WTC11 (cell line): ENCODE measurements around the gene P2RX6. TPM values are rescaled to one million over a fixed set of nuclear protein-coding genes. Genes with fewer than 3 reads are reported as not detected.

Experiments
- ATAC-seq: fragments of 200-7000 bp; cut with Tn5 transposase; 2 replicates; pipeline ENCODE4 v1.10.0; 2021; ENCODE audit warnings: mild to moderate bottlenecking, moderate library complexity
- CTCF ChIA-PET: fragments of 300-600 bp; sonication (Branson Sonifier 250); formaldehyde crosslinking; loops from one replicate; lab custom pipeline; 2021; ENCODE audit warnings: antibody characterized with exemption; lab: Charles Lee
- POLR2A ChIA-PET: fragments of 350-600 bp; sonication (Branson Sonifier 250); formaldehyde crosslinking; loops from one replicate; lab custom pipeline; 2021; ENCODE audit warnings: antibody characterized with exemption; lab: Charles Lee
- DNase-seq: peaks from one replicate; pipeline ENCODE4 v3.0.0; 2021; ENCODE audit warnings: low spot score
- H3K27ac Mint-ChIP-seq: 2 replicates; pipeline ENCODE4 v1.8.0; 2021; ENCODE audit warnings: mixed read lengths
- H3K27me3 Mint-ChIP-seq: 2 replicates; pipeline ENCODE4 v1.8.0; 2021; ENCODE audit warnings: low read depth, mild to moderate bottlenecking, moderate library complexity, mixed read lengths
- H3K36me3 Mint-ChIP-seq: 2 replicates; pipeline ENCODE4 v1.8.0; 2021; ENCODE audit warnings: mixed read lengths
- H3K4me1 Mint-ChIP-seq: 2 replicates; pipeline ENCODE4 v1.8.0; 2022; ENCODE audit warnings: mixed read lengths
- H3K4me3 Mint-ChIP-seq: 2 replicates; pipeline ENCODE4 v1.8.0; 2021; ENCODE audit warnings: mild to moderate bottlenecking, moderate library complexity, mixed read lengths
- H3K9me3 Mint-ChIP-seq: 2 replicates; pipeline ENCODE4 v1.8.0; 2021; ENCODE audit warnings: mixed read lengths
- ETV6 ChIP-seq: sonication (generic); formaldehyde crosslinking; IDR thresholded peaks from 2 replicates; pipeline ENCODE4 v1.8.1; 2022; ENCODE audit warnings: mild to moderate bottlenecking, missing genetic modification reagents
- FOXK1 ChIP-seq: sonication (generic); formaldehyde crosslinking; IDR thresholded peaks from 2 replicates; pipeline ENCODE4 v1.8.0; 2022; ENCODE audit warnings: mild to moderate bottlenecking, moderate library complexity, missing genetic modification reagents
- NFE2L1 ChIP-seq: sonication (generic); formaldehyde crosslinking; IDR thresholded peaks from 2 replicates; pipeline ENCODE4 v1.8.1; 2023; ENCODE audit warnings: missing genetic modification reagents
- NFYB ChIP-seq: sonication (generic); formaldehyde crosslinking; conservative IDR thresholded peaks from 2 replicates; pipeline ENCODE4 v1.8.0; 2022; ENCODE audit warnings: low read depth, missing genetic modification reagents
- PRRX2 ChIP-seq: fragments of 250-450 bp; sonication (Bioruptor Pico); IDR thresholded peaks from 2 replicates; pipeline ENCODE4 v1.8.0; 2021; ENCODE audit warnings: mild to moderate bottlenecking
- SOX15 ChIP-seq: fragments of 250-450 bp; sonication (Bioruptor Pico); IDR thresholded peaks from 2 replicates; pipeline ENCODE4 v1.9.0; 2021; ENCODE audit warnings: mild to moderate bottlenecking
- SP1 ChIP-seq: sonication (generic); formaldehyde crosslinking; conservative IDR thresholded peaks from 2 replicates; pipeline ENCODE4 v1.8.1; 2022; ENCODE audit warnings: missing genetic modification reagents
- TEAD1 ChIP-seq: sonication (generic); formaldehyde crosslinking; IDR thresholded peaks from 2 replicates; pipeline ENCODE4 v1.8.0; 2022; ENCODE audit warnings: mild to moderate bottlenecking, missing genetic modification reagents
- TEAD4 ChIP-seq: sonication (generic); formaldehyde crosslinking; IDR thresholded peaks from 2 replicates; pipeline ENCODE4 v1.8.0; 2022; ENCODE audit warnings: mild to moderate bottlenecking, missing genetic modification reagents
- TP53 ChIP-seq: sonication (generic); formaldehyde crosslinking; IDR thresholded peaks from 2 replicates; pipeline ENCODE4 v1.8.1; 2023; ENCODE audit warnings: mild to moderate bottlenecking, missing genetic modification reagents
- ZBTB21 ChIP-seq: sonication (generic); formaldehyde crosslinking; IDR thresholded peaks from 2 replicates; pipeline ENCODE4 v1.8.1; 2023; ENCODE audit warnings: mild to moderate bottlenecking, missing genetic modification reagents, borderline replicate concordance
- ZNF423 ChIP-seq: fragments of 250-450 bp; sonication (Bioruptor Pico); IDR thresholded peaks from 2 replicates; pipeline ENCODE4 v2.1.2; 2022; ENCODE audit warnings: mild to moderate bottlenecking, moderate library complexity
- total RNA-seq: library from RNA; stranded (reverse); gene quantifications from 3 replicates; pipeline ENCODE4 v1.2.3, GENCODE V29; 2021
- TF ChIP-seq, protein P1 (sequence below): sonication (generic); formaldehyde crosslinking; IDR thresholded peaks from 2 replicates; pipeline ENCODE4 v1.8.0; 2023; ENCODE audit warnings: missing genetic modification reagents
- TF ChIP-seq, protein P2 (sequence below): sonication (generic); formaldehyde crosslinking; IDR thresholded peaks from 2 replicates; pipeline ENCODE4 v1.8.0; 2023; ENCODE audit warnings: missing genetic modification reagents, mild to moderate bottlenecking, borderline replicate concordance
- TF ChIP-seq, protein P3 (sequence below): sonication (generic); formaldehyde crosslinking; IDR thresholded peaks from 2 replicates; pipeline ENCODE4 v1.8.1; 2023; ENCODE audit warnings: mild to moderate bottlenecking, missing genetic modification reagents, moderate library complexity
- TF ChIP-seq, protein P4 (sequence below): fragments of 250-450 bp; sonication (Bioruptor Pico); IDR thresholded peaks from 2 replicates; pipeline ENCODE4 v1.9.0; 2021; ENCODE audit warnings: mild to moderate bottlenecking
- TF ChIP-seq, protein P5 (sequence below): sonication (generic); formaldehyde crosslinking; IDR thresholded peaks from 2 replicates; pipeline ENCODE4 v1.8.0; 2022; ENCODE audit warnings: mild to moderate bottlenecking, missing genetic modification reagents
- TF ChIP-seq, protein P6 (sequence below): sonication (generic); formaldehyde crosslinking; IDR thresholded peaks from 2 replicates; pipeline ENCODE4 v1.8.0; 2022; ENCODE audit warnings: mild to moderate bottlenecking, missing genetic modification reagents
- TF ChIP-seq, protein P7 (sequence below): sonication (generic); formaldehyde crosslinking; IDR thresholded peaks from 2 replicates; pipeline ENCODE4 v1.8.1; 2022; ENCODE audit warnings: mild to moderate bottlenecking, moderate library complexity, missing genetic modification reagents

P2RX6 gene
- total RNA-seq, 1 experiment from 2014 or later: 0.13 TPM

DNA sequence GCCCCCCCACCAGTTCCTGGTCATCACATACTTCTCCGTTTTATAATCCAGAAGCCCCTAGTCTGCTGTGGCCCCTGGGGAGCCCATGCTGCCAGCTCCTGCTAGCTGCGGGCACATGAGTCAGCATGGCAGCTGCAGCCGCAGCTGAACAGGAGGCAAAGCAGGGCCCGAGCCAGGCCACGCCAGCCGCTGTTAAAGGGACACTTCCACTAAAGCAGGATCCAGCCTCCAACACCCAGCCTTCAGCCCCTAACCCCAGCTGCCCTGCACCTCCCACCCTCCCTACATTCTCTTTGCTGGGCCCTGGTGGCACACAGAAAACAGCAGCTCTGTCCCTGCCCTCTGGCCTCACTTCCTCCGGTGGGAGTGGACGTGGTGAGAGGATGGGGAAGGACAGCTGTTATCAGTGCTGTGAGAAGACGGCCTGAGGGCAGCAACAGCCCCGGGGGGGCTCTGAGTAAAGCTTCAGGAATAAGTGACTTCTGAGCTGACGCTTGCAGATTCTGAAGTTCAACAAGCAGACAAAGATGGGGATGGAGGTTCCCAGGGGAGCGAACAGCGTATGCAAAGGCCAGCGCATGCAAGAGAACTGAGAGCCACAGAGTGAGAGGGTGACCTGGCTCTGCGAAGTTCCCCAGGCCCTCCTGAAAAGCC is 30.1 kb downstream of the P2RX6 start:
- CTCF ChIA-PET: interaction anchor here (0.6 to 3.7 kb wide), 5 partner anchors 10 to 128 kb away, joined by 3 to 15 read pairs (median 7); partner anchors contain the start of gene CRKL
- TF ChIP-seq, protein P1, sequence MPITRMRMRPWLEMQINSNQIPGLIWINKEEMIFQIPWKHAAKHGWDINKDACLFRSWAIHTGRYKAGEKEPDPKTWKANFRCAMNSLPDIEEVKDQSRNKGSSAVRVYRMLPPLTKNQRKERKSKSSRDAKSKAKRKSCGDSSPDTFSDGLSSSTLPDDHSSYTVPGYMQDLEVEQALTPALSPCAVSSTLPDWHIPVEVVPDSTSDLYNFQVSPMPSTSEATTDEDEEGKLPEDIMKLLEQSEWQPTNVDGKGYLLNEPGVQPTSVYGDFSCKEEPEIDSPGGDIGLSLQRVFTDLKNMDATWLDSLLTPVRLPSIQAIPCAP (CRISPR knock-in tag): no peak
- peaks cover 23% of the 10 kb centered on the region for H3K27me3 Mint-ChIP-seq
- ATAC-seq (no peak), DNase-seq (no peak)
- POLR2A ChIA-PET: interaction anchor here (1.0 kb wide), 1 partner anchor 24 kb away, joined by 3 read pairs; no protein-coding TSS in a partner anchor
- peaks cover 11% of the 10 kb centered on the region for H3K4me1 Mint-ChIP-seq
- H3K27ac Mint-ChIP-seq: no peak overlapping the region
- H3K4me3 Mint-ChIP-seq: peak overlapping the region; percentile 89
- H3K36me3 Mint-ChIP-seq: no peaks in the 10 kb centered on the region
- no peaks in the 10 kb centered on the region for H3K9me3 Mint-ChIP-seq

DNA sequence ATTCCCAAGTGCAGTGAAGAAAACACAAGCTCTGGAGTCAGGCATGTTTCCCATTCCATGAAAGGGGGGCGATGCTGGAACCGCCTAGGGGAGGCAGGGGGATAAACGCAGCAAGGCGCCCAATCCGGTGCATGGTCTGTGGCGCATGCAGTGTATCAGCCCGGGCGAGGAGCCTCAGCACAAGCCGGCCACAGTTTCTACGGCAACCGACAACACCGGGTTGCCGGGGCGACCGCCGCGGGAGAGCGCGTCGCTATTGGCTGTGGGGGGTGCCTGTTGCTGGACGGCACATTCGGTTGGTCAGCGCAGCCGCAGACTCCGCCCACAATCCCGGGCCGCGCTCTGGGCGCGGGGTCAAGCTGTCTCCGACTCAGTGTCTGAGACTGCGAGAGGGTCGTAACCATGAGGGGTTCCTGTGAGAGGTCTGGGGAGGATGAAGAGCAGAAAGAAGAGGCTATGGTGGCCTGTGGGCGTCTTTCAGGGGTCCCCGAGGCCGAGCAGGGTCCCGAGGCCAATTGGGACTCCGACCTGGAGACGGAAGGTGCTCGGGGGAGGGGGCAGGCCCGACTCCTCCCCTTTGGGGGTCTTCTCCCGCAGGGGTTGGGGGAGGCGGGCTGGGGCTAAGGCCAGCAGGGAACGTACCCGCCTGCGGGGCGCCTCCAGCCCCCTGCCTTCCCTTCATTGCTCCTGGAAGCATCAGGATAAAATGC is 30.8 kb downstream of the P2RX6 start, which contains the start of gene LRRC74B:
LRRC74B (plus strand) TSS at position 362 of the 710 bp plus-strand sequence; CDS start at position 403, 41 bp downstream.
- Mint-ChIP-seq H3K36me3 (no peaks in the 10 kb centered on the region), H3K9me3 (no peaks in the 10 kb centered on the region), H3K27me3 (peaks cover 23% of the 10 kb centered on the region), H3K4me3 (peak within 1 kb of the TSS; percentile 89), H3K4me1 (peaks cover 11% of the 10 kb centered on the region), H3K27ac (no peak within 1 kb of the TSS)
- DNase-seq: peak; percentile 97
- ChIA-PET CTCF (interaction anchor here (0.9 to 3.7 kb wide), 5 partner anchors 10 to 129 kb away, joined by 3 to 15 read pairs (median 5); partner anchors contain the start of gene CRKL), POLR2A (interaction anchor here (0.6 to 2.8 kb wide), 3 partner anchors 10 to 172 kb away, joined by 3 to 9 read pairs (median 8); no protein-coding TSS in a partner anchor)
- peak; percentile 96 for ATAC-seq
- TF ChIP-seq, protein P2, sequence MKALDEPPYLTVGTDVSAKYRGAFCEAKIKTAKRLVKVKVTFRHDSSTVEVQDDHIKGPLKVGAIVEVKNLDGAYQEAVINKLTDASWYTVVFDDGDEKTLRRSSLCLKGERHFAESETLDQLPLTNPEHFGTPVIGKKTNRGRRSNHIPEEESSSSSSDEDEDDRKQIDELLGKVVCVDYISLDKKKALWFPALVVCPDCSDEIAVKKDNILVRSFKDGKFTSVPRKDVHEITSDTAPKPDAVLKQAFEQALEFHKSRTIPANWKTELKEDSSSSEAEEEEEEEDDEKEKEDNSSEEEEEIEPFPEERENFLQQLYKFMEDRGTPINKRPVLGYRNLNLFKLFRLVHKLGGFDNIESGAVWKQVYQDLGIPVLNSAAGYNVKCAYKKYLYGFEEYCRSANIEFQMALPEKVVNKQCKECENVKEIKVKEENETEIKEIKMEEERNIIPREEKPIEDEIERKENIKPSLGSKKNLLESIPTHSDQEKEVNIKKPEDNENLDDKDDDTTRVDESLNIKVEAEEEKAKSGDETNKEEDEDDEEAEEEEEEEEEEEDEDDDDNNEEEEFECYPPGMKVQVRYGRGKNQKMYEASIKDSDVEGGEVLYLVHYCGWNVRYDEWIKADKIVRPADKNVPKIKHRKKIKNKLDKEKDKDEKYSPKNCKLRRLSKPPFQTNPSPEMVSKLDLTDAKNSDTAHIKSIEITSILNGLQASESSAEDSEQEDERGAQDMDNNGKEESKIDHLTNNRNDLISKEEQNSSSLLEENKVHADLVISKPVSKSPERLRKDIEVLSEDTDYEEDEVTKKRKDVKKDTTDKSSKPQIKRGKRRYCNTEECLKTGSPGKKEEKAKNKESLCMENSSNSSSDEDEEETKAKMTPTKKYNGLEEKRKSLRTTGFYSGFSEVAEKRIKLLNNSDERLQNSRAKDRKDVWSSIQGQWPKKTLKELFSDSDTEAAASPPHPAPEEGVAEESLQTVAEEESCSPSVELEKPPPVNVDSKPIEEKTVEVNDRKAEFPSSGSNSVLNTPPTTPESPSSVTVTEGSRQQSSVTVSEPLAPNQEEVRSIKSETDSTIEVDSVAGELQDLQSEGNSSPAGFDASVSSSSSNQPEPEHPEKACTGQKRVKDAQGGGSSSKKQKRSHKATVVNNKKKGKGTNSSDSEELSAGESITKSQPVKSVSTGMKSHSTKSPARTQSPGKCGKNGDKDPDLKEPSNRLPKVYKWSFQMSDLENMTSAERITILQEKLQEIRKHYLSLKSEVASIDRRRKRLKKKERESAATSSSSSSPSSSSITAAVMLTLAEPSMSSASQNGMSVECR: no peak
- TF ChIP-seq NFE2L1 (no peak), TEAD4 (CRISPR knock-in tag) (no peak), SOX15 (CRISPR knock-in tag) (no peak), FOXK1 (CRISPR knock-in tag) (peak; percentile 59; the same call in 1 of the 2 replicates), ZBTB21 (CRISPR knock-in tag) (no peak), TEAD1 (CRISPR knock-in tag) (no peak), SP1 (CRISPR knock-in tag) (peak; percentile 58; the same call in 1 of the 2 replicates), ZNF423 (no peak), NFYB (peak; percentile 95), TP53 (CRISPR knock-in tag) (no peak), ETV6 (CRISPR knock-in tag) (no peak), PRRX2 (no peak)
- TF ChIP-seq, protein P3, sequence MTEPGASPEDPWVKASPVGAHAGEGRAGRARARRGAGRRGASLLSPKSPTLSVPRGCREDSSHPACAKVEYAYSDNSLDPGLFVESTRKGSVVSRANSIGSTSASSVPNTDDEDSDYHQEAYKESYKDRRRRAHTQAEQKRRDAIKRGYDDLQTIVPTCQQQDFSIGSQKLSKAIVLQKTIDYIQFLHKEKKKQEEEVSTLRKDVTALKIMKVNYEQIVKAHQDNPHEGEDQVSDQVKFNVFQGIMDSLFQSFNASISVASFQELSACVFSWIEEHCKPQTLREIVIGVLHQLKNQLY (CRISPR knock-in tag): no peak
- TF ChIP-seq, protein P4, sequence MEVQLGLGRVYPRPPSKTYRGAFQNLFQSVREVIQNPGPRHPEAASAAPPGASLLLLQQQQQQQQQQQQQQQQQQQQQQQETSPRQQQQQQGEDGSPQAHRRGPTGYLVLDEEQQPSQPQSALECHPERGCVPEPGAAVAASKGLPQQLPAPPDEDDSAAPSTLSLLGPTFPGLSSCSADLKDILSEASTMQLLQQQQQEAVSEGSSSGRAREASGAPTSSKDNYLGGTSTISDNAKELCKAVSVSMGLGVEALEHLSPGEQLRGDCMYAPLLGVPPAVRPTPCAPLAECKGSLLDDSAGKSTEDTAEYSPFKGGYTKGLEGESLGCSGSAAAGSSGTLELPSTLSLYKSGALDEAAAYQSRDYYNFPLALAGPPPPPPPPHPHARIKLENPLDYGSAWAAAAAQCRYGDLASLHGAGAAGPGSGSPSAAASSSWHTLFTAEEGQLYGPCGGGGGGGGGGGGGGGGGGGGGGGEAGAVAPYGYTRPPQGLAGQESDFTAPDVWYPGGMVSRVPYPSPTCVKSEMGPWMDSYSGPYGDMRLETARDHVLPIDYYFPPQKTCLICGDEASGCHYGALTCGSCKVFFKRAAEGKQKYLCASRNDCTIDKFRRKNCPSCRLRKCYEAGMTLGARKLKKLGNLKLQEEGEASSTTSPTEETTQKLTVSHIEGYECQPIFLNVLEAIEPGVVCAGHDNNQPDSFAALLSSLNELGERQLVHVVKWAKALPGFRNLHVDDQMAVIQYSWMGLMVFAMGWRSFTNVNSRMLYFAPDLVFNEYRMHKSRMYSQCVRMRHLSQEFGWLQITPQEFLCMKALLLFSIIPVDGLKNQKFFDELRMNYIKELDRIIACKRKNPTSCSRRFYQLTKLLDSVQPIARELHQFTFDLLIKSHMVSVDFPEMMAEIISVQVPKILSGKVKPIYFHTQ (CRISPR knock-in tag): no peak
- TF ChIP-seq, protein P5, sequence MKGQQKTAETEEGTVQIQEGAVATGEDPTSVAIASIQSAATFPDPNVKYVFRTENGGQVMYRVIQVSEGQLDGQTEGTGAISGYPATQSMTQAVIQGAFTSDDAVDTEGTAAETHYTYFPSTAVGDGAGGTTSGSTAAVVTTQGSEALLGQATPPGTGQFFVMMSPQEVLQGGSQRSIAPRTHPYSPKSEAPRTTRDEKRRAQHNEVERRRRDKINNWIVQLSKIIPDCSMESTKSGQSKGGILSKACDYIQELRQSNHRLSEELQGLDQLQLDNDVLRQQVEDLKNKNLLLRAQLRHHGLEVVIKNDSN: no peak
- TF ChIP-seq, protein P6, sequence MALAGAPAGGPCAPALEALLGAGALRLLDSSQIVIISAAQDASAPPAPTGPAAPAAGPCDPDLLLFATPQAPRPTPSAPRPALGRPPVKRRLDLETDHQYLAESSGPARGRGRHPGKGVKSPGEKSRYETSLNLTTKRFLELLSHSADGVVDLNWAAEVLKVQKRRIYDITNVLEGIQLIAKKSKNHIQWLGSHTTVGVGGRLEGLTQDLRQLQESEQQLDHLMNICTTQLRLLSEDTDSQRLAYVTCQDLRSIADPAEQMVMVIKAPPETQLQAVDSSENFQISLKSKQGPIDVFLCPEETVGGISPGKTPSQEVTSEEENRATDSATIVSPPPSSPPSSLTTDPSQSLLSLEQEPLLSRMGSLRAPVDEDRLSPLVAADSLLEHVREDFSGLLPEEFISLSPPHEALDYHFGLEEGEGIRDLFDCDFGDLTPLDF (CRISPR knock-in tag): no peak
- TF ChIP-seq, protein P7, sequence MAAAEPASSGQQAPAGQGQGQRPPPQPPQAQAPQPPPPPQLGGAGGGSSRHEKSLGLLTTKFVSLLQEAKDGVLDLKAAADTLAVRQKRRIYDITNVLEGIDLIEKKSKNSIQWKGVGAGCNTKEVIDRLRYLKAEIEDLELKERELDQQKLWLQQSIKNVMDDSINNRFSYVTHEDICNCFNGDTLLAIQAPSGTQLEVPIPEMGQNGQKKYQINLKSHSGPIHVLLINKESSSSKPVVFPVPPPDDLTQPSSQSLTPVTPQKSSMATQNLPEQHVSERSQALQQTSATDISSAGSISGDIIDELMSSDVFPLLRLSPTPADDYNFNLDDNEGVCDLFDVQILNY (CRISPR knock-in tag): 0 out of 2 replicates have a peak, but pooled peaks have one; percentile 36
